NCI-H128 (cell line): ENCODE data around the gene SETD4.
A peak's percentile ranks its signal among the peaks of the same experiment; 100 is the strongest.

Experiments
- DNase-seq: peaks from one replicate; lab custom pipeline; 2025; ENCODE audit not compliant: unreplicated experiment; lab: John Stamatoyannopoulos, UW

The SETD4 gene

GRCh38 chr21:36010801-36011200, 49.5 kb downstream of the SETD4 start:
- DNase-seq = no peak

GRCh38 chr21:36008505-36008904, 51.8 kb downstream of the SETD4 start:
- no peak for DNase-seq

- DNase-seq = no peak
These were observed 54.4 kb downstream of the SETD4 start for GRCh38 chr21:36005879-36006400.

- no peak for DNase-seq
These were observed 55.3 kb downstream of the SETD4 start for GRCh38 chr21:36005018-36005417.

GRCh38 chr21:36004441-36004840, 55.9 kb downstream of the SETD4 start:
- DNase-seq = no peak

GRCh38 chr21:36003776-36004175, 56.5 kb downstream of the SETD4 start:
- DNase-seq = no peak

- DNase-seq = no peak
These were observed 64.1 kb downstream of the SETD4 start for GRCh38 chr21:35996217-35996616.

GRCh38 chr21:35995522-35996088, 64.7 kb downstream of the SETD4 start:
- DNase-seq = peak; percentile 44

GRCh38 chr21:35994613-35995012, 65.7 kb downstream of the SETD4 start:
- DNase-seq = no peak

GRCh38 chr21:35993875-35994490, 66.3 kb downstream of the SETD4 start:
- DNase-seq = no peak

- no peak for DNase-seq
These were observed 69.2 kb downstream of the SETD4 start for GRCh38 chr21:35991131-35991530.

GRCh38 chr21:35990609-35991008, 69.7 kb downstream of the SETD4 start:
- DNase-seq = no peak

- DNase-seq = no peak
These were observed 71.1 kb downstream of the SETD4 start for GRCh38 chr21:35989138-35989735.

GRCh38 chr21:35988416-35989137, 71.7 kb downstream of the SETD4 start:
- DNase-seq = no peak

- DNase-seq = no peak
These were observed 72.9 kb downstream of the SETD4 start for GRCh38 chr21:35987475-35987874.

GRCh38 chr21:35984654-35985361, 75.5 kb downstream of the SETD4 start:
- DNase-seq = no peak
